Osteoblast (primary cell): ENCODE measurements around the gene IRGQ. TPM values are rescaled to one million over a fixed set of nuclear protein-coding genes. Genes with fewer than 3 reads are reported as not detected.
"Not testable (repeated sequence)": the region's sequence is repeated elsewhere in the genome, so short reads cannot be mapped to it uniquely, and the experiment has no call there.

ENCODE experiments used
- DNase-seq: peaks from one replicate; pipeline ENCODE4 v3.0.0; 2011; ENCODE audit warnings: low spot score, mixed read lengths; ENCODE audit not compliant: insufficient read length; ENCODE audit errors: missing footprints
- H2AFZ ChIP-seq: 2 replicates; pipeline ENCODE4 v1.6.0; 2011; ENCODE audit warnings: mild to moderate bottlenecking, low read length
- H3K27ac ChIP-seq: 2 replicates; pipeline ENCODE4 v1.5.1; 2011; ENCODE audit warnings: mild to moderate bottlenecking, low read depth, low read length, moderate library complexity
- H3K27me3 ChIP-seq: 2 replicates; pipeline ENCODE4 v1.6.0; 2012; ENCODE audit warnings: mild to moderate bottlenecking, control low read depth, inconsistent platforms, low read length, moderate library complexity; ENCODE audit not compliant: insufficient read depth
- H3K36me3 ChIP-seq: 2 replicates; pipeline ENCODE4 v1.5.1; 2011; ENCODE audit warnings: mild to moderate bottlenecking, low read length, control low read depth, moderate library complexity; ENCODE audit not compliant: insufficient read depth
- H3K4me1 ChIP-seq: 2 replicates; pipeline ENCODE4 v1.5.1; 2011; ENCODE audit warnings: mild to moderate bottlenecking, low read length, control low read depth, moderate library complexity; ENCODE audit not compliant: insufficient read depth
- H3K4me2 ChIP-seq: 2 replicates; pipeline ENCODE4 v1.6.0; 2011; ENCODE audit warnings: mild to moderate bottlenecking, low read length; ENCODE audit not compliant: insufficient read depth
- H3K4me3 ChIP-seq: fragments of 200-600 bp; sonication (generic); 3 replicates; pipeline ENCODE4 v1.5.1; 2012; ENCODE audit warnings: mild to moderate bottlenecking, low read length, inconsistent platforms; ENCODE audit not compliant: insufficient read depth
- H3K79me2 ChIP-seq: 2 replicates; pipeline ENCODE4 v1.6.0; 2012; ENCODE audit warnings: mild to moderate bottlenecking, low read length, control low read depth, inconsistent platforms; ENCODE audit not compliant: insufficient read depth
- H3K9me3 ChIP-seq: 2 replicates; pipeline ENCODE4 v1.5.1; 2011; ENCODE audit warnings: low read depth, low read length, control low read depth
- H4K20me1 ChIP-seq: 2 replicates; pipeline ENCODE4 v1.6.0; 2012; ENCODE audit warnings: mild to moderate bottlenecking, low read length, control low read depth; ENCODE audit not compliant: insufficient read depth
- total RNA-seq: library from RNA; depleted of rRNA; stranded (reverse); fragments of >200 nt; gene quantifications from 2 replicates; pipeline ENCODE4 v1.2.3, GENCODE V29; 2012
- TF ChIP-seq, protein P1 (sequence below): IDR thresholded peaks from 2 replicates; pipeline ENCODE4 v1.5.1; 2011; ENCODE audit warnings: mild to moderate bottlenecking, low read depth, low read length, moderate library complexity; ENCODE audit errors: extremely low read depth

IRGQ gene
- total RNA-seq, 1 donor: 23.2 TPM

DNA sequence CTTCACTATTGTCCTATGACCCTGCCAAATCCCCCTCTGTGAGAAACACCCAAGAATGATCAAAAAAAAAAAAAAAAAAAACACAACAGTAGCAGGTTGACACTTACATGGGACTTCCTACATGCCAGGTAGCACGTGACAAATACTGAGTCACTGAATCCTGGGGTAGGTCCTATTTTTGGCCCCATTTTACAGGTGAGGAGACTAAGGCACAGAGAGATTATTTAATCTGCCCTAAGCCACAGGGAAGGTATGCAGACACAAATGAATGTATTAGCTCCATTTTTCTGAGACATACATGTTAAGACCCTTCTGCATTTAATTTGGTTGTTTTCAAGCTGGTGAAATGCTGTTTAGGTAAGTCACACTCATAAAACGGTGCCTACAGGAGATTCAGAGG lies 47.2 kb downstream of the IRGQ start:
- no peaks in the 10 kb centered on the region for H3K9me3 ChIP-seq
- DNase-seq: no peak
- H3K4me3 ChIP-seq: no peak overlapping the region
- no peaks in the 10 kb centered on the region for H3K27me3 ChIP-seq
- no peak overlapping the region for H3K27ac ChIP-seq
- TF ChIP-seq, protein P1, sequence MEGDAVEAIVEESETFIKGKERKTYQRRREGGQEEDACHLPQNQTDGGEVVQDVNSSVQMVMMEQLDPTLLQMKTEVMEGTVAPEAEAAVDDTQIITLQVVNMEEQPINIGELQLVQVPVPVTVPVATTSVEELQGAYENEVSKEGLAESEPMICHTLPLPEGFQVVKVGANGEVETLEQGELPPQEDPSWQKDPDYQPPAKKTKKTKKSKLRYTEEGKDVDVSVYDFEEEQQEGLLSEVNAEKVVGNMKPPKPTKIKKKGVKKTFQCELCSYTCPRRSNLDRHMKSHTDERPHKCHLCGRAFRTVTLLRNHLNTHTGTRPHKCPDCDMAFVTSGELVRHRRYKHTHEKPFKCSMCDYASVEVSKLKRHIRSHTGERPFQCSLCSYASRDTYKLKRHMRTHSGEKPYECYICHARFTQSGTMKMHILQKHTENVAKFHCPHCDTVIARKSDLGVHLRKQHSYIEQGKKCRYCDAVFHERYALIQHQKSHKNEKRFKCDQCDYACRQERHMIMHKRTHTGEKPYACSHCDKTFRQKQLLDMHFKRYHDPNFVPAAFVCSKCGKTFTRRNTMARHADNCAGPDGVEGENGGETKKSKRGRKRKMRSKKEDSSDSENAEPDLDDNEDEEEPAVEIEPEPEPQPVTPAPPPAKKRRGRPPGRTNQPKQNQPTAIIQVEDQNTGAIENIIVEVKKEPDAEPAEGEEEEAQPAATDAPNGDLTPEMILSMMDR: no peak
- no peaks in the 10 kb centered on the region for H3K4me1 ChIP-seq
- H3K4me2 ChIP-seq: no peak overlapping the region
- H2AFZ ChIP-seq: no peak overlapping the region
- peaks cover 40% of the 10 kb centered on the region for H3K36me3 ChIP-seq
- H4K20me1 ChIP-seq: no peaks in the 10 kb centered on the region
- no peaks in the 10 kb centered on the region for H3K79me2 ChIP-seq

GRCh38 chr19:43547926-43548325 lies 48.0 kb downstream of the IRGQ start:
- not testable (repeated sequence) for DNase-seq, H3K4me2 ChIP-seq, H3K9me3 ChIP-seq, H3K27me3 ChIP-seq, H3K27ac ChIP-seq, H3K79me2 ChIP-seq, H2AFZ ChIP-seq, H4K20me1 ChIP-seq, H3K4me1 ChIP-seq, H3K4me3 ChIP-seq
- H3K36me3 ChIP-seq: peaks cover 47% of the 10 kb centered on the region

DNA sequence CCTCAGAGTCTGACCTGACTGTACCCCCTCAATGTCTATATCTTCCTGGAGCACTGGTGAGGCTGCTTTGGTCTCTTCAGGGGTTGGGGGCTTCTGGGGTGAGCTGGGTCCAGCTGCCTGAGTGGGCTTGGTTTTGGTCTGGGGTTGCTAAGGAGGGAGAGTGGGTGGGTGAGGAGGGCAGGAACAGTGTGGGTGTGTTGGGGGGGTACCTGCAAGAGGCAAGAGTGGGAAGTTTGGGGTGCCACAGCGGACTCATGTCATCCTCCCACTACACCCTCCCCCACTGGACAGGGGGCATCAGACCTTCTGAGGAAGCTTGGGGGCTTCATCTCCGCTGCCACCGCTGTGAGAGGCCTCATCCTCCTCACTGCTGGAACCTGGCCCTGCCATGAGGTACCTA lies 49.4 kb downstream of the IRGQ start:
- no peak overlapping the region for H2AFZ ChIP-seq
- H3K79me2 ChIP-seq: no peaks in the 10 kb centered on the region
- H3K4me3 ChIP-seq: no peak overlapping the region
- no peaks in the 10 kb centered on the region for H3K4me1 ChIP-seq
- H3K4me2 ChIP-seq: no peak overlapping the region
- no peaks in the 10 kb centered on the region for H3K9me3 ChIP-seq
- H3K27ac ChIP-seq: no peak overlapping the region
- TF ChIP-seq, protein P1: no peak
- peaks cover 51% of the 10 kb centered on the region for H3K36me3 ChIP-seq
- peak; percentile 14 for DNase-seq
- no peaks in the 10 kb centered on the region for H4K20me1 ChIP-seq
- H3K27me3 ChIP-seq: no peaks in the 10 kb centered on the region

GRCh38 chr19:43545981-43546380 lies 50.0 kb downstream of the IRGQ start:
- Histone ChIP-seq H3K4me2 (no peak overlapping the region), H3K4me3 (no peak overlapping the region), H3K27me3 (no peaks in the 10 kb centered on the region), H2AFZ (no peak overlapping the region), H3K27ac (no peak overlapping the region), H3K9me3 (no peaks in the 10 kb centered on the region), H3K4me1 (no peaks in the 10 kb centered on the region), H4K20me1 (no peaks in the 10 kb centered on the region), H3K36me3 (peaks cover 45% of the 10 kb centered on the region), H3K79me2 (no peaks in the 10 kb centered on the region)
- peak; percentile 67 for DNase-seq
- TF ChIP-seq, protein P1: no peak
